Activated CD4-positive, alpha-beta T cell treated with anti-CD3 and anti-CD28 coated beads, Interleukin-2, Interleukin-6, amounts not matched to agents 100 ng/mL and 50 ng/mL, durations not matched to agents 16 hours and 8 hours (primary cell): ENCODE measurements around the gene PRPF40A.

Source experiments
- DNase-seq: peaks from one replicate; pipeline ENCODE4 v3.0.0-alpha.2; 2020

Gene PRPF40A

DNA sequence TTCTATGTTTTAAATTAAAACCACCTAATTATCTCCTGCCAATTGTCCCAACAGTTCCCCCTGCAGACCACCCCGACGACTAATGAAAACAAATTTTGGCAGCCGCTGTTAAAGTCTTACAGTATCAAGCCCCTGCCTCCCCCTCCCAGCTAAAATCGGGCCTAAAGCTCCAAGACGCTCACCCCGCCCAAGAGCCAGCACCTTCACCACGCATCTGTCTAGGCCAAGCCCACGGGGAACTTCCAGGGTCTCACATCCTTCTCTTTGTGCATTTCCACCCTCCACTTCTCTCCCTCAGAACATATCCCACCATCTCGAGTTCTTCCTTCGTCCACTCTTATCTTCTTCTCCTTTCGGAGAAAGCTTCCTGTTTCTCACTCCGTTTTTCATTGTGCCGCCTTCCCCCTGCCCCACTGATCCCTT, 445 bp downstream of the PRPF40A start:
- peak; percentile 35 for DNase-seq

DNA sequence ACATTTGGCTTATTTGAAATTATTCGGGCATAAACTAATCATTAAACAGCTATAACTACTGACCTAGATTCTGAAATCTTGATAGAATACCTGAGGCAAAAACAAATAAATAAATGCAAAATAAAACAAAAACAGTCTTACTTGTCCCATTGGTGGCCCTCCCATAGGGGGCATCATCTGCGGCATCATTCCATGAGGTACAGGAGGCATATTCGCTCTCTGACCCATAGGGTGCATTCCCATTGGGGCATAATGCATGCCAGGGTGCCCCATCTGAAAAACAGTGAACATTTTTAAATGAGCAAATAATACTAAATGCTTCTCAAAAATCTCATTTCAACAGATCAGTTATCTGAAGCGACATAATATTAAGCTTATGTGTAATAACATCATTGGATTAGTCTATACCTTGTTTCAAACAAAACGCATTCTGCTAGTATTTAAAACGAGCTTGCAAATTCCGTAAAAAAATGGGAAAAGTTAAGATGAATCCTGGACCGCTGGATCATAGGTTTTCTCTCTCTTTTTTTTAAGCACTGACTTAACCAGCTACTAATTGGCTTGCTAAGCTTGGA, 1.3 kb downstream of the PRPF40A start:
- peak; percentile 61 for DNase-seq

DNA sequence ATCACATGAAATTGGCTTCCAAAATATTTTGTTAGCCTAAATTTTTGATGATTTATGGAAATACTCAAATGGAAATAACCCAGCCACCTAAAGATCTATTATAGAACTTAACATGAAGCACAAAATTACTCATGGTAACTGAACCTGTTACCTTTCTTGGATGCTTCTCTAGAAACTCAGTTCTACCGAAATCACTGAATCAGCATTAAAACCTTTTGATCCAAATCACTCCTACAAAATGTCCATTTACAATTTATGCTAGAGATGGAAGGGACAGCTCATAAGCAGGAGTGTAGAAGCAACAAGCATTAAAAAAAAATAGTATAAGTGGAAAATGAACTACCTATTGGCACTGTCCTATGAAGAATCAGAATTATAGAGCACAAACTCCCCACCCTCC, 2.1 kb downstream of the PRPF40A start:
- DNase-seq, result no peak

DNA sequence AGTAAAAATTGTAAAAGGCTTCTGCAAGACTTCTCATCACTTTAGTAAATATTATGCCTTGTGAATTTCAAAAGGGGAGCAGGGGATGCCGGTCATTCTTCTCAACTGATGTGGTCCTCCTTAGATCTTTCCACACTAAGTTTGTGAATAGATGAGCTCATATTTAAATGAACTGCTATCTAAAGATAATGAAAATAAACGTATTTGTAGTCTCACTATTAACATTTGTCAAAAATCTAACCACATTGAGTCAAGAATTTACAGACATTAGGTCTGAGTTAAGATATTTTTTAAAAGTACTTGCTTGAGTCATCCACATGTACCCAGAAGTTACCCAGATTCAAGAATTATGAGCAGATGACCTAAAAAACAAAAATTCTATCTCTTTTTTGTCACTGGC, 6.5 kb downstream of the PRPF40A start:
- no peak for DNase-seq

DNA sequence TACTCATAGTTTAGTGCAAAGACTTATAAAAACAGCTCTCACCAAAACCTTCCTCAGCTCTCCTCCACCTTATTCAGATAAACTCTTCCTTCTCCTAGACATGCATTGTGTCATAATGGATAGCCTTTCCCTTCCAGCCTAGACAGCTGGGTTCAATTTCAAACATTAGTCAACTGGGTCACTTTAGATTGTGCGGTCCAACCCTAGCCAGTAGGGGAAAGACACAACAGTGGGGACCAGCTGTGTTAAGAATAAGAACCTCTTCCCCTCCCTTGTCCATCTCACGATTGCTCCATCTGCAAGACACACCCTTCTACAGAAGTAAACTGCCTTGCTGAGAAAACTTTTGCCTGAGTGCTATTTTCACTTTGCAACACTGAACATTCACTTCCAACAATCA, 8.5 kb downstream of the PRPF40A start:
- DNase-seq, result no peak

DNA sequence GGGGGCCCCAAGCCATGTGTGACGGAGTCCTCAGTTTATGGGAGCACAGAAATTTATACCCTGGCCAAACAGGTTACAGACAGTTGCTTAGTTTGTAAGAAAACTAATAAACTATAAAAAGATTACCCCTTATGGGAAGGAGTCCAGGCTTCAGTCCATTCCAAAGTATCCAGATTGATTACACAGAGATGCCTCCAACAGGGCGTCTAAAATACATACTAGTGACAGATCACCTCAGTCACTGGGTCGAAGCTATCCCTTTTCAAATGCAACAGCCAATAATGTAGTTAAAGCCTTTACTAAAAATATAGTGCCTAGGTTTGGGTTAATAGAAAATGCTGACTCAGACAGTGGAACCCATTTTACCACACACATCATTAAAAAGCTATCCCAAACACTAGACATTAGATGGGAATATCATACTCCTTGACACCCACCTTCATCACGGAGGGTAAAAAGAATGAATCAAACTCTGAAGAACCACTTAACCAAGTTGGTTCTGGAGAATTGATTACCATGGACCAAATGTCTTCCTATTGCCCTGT, 10.7 kb downstream of the PRPF40A start:
- no peak for DNase-seq

DNA sequence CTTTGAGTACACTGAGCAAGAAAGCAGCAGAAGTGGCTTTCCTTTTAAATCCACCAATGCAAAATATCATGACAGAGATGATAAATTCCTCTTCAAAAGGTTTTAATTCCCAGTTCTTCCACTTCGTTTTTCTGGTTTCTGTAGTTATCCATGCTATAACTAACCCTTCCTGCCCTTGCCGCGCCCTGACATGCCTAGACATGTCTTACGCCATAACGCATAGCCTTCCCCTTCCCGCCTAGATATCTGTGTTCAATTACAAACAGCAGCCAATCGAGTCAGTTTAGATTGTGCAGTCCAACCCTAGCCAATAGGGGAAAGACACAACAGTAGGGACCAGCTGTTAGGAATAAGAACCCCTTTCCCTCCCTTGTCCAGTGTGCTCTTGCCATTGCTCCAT, 16.1 kb downstream of the PRPF40A start:
- no peak for DNase-seq

DNA sequence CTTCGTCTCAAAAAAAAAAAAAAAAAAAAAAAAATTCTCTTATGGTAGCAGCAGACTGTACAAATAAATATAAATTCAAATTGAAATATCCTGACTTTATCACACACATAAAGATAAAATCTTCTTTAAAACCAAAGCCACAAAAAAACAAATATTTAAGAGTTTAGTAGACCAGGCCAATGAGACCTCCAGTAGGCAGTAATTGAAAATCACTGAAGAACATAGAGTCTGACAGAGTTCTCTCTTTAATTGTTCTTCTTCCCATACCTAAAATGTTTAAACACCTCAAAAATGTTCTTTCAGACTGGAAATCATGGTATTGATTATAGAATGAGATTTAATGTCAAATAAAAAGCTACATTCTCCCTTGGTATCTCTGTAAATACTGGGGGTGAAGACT, 20.8 kb downstream of the PRPF40A start:
- no peak for DNase-seq

DNA sequence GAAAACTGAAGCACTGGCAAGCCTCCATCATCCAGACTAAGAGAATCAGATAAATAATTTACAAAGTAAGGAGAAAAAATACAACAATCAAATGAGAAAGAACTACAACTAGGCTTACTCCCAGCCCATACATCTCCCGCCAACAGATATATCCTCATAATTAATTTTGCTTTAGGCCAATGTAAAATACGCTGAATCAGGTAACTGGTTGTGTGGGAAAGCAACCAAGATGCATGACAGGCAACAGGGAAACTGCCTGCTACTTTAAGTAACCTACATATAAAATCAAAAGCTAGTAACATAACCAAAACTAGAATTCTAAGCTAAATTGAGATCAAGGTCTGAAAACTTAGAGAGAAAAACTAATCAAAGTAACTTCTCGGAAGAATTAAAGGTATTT, 21.5 kb downstream of the PRPF40A start:
- DNase-seq, result no peak

DNA sequence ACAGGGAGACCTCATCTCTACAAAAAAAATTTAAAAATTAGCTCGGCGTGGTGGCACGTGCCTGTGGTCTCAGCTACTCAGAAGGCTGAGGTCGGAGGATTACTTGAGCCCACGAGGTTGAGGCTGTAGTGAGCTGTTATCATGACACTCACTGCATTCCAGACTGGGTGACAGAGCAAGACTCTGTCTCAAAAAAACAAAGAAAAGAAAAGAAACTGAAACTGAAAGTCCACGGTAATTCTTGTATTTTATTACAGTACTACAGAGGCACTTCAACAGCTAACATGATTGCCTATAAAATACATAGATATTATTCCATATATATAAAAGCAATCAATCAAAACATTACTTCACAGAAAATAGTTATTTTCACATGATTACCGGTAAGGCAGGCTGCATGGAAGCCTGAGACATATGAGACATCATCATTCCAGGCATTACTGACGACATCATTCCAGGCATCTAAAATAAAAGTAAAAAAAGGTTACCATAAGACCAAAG, 23.1 kb downstream of the PRPF40A start:
- peak; percentile 62 for DNase-seq

DNA sequence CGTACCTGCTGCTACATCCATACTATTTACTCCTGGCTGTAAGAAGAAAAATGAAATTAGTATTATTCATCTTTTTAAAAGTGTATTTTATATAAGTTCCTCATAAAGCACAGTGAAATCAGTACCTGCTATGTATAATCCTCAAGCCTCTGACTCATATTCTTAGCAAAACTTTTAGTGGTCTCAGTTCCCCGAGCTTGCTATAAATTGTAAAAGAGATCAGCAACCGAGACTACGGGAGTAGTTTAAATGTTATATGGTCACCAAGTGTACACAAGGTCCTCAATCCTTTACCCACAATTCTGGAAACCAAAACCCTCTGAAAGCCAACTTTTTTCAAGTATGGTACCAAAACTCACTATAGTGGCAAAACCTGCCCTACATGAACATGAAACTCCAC, 24.2 kb downstream of the PRPF40A start:
- peak; percentile 61 for DNase-seq

DNA sequence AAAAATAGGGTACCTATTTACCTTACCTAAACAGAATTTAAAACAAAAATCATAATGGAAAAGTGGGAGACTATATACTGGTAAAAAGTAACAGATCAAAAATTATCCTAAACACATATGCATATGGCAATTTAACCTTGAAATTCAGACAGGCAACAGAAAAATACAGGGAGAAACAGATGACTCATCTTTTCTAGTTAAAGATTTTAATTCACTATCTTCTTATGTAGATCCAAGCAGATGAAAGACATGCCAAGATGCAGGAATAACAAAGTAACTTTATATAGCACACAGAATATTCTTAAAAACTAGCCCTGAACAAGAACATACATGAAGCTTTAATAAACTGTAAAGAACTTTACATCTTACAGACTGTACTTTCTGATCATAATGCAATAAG, 30.9 kb downstream of the PRPF40A start:
- no peak for DNase-seq

DNA sequence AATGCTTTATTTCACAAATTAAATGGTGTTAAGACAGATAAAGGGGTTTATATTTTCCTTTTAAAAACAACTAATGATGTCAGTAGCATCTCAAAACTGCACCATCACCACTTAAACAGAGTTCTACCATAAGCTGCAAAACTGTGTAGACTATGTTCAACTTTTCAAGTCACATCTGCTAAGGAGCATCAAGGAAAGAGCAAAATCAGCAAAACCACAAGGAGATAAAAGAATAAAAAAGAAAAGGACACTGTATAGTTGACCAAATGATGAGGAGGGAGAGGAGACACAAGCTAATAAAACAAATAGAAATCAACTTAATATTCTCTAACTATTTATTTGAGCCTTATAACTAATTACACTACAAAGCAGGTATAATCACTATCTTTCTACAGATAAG, 33.9 kb downstream of the PRPF40A start:
- no peak for DNase-seq

DNA sequence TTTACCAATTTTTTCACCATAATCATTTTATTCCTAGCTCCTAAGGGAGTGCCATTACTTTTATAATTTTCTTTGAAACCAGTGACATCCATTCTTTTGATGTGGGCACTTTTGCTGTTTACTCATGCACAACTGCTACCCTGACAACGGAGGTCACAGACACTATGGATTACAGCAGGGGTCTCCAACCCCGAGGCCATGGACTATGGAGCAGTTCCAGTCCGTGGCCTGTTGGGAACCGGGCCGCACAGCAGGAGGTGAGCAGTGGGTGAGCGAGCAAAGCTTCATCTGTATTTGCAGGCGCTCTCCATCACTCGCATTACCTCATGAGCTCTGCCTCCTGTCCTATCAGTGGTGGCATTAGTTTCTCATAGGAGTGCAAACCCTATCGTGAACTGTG, 34.6 kb downstream of the PRPF40A start:
- DNase-seq, result no peak

DNA sequence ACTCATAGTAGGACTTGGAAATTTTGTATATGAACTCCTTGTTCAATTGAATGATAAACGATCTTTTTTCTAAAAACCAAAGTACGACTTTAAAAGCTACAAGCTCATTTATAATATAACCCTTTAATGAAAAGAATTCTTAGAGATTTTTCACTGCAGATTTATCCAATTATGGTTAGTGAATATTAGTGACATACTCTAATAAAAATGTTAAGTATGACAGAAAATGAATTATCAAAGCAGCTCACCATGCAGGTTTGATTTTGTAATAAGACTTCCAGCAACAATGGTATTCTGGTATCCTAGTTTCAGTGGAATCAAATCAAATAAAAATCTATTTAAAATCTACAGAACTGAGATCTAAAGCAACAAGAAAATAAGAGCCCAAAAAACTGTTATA, 38.5 kb downstream of the PRPF40A start:
- DNase-seq, result no peak

DNA sequence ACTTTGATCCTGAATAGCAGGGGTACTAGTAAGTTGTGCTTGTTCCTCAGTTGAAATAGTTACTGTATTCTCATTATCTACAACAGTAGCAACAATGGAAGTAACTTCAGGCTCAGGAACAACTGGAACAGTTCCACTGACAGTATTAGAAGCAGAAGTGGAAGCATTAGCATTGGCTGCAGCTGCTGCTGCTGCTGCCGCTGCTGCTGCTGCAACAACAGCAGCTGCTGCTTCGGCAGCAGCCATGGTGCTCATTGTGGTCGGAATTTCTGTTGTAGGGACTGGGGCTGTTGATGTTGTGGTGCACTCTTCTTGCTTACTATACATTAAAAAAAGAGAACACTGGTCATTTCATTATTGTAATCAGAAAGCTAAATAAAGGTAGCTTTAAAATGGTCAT, 40.8 kb downstream of the PRPF40A start:
- no peak for DNase-seq

DNA sequence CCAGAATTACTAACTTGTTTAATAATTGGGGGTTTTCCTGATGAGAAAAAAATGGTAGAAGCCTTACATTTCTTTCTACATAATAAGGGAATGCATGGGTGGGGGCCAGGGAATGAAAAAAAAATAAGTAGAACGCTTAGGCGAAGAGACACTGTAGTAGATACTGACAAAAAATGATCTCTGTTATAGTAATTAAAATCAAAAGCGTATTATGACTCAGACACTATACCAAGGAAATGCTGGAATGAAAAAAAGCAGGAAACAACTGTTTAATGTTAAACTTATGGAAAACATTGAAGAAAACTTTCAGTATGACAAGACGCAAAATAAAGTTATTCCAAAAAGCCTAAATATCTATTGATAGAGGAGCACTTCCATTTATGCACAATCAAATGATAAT, 42.9 kb downstream of the PRPF40A start:
- DNase-seq, result no peak

DNA sequence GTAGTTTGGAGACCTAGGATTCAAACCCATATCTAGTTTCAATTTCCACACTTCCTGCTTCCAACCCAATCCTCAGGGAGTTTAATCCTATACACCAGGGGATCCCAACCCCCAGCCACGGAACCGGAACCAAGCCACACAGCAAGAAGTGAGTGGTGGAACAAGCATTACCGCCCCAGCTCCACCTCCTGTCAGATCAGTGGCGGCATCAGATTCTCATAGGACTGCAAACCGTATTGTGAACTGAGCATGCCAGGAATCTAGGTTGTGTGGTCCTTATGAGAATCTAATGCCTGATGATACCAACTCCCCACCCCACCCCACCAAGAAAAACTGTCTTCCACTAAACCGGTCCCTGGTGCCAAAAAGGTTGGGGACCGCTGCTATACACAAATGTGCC, 52.5 kb downstream of the PRPF40A start:
- DNase-seq, result no peak

DNA sequence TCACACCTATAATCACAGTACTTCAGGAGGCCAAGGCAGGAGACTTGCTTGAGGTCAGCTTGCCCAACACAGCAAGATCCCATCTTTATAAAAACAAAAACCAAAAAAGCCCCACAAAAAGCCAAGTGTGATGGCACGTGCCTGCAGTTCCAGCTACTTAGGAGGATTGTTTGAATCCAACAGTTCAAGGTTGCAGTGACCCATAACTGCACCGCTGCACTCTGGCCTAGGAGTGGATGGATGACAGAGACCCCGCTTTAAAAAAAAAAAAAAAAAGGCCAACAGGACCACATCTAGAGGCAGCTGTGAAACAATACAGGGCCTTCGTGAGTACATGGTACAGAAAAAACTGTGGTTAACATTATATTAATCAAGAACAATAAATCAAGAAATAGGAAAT, 56.2 kb downstream of the PRPF40A start:
- DNase-seq, result no peak

DNA sequence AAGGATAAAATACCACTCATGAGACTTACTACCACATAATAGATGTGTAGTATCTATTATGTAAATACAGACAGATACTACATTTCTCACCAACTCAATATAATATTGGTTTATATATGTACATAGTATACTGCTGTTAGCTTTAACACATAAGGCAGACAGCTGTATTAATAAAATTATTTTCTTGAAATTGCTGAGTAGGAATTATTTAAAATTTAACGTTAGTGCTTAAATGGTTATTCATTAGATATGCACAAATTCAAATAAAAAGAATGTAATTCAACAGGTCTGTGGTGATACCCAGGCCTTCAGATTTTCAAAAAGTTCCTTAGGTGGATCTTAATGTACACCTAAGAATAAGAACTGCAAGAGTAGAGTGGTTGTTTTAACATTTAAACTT, 59.0 kb downstream of the PRPF40A start:
- no peak for DNase-seq

DNA sequence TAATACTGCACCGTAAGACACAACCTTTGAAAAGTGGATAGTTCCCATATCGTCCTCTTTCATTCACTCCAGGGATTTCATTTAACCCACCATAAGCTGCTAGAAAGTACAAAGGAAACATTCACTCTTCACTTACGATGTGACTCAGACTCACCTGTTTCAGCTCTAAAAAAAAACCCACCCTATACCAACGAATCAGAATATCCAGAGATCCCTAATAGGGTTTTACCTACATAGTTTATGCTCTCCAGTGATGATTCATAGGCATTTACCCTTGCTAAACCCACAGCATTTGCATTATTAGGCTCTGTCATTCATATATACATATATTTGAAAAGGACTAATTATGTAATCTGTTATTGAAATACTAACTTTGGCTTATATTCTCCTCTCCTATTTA, 60.2 kb downstream of the PRPF40A start:
- no peak for DNase-seq

DNA sequence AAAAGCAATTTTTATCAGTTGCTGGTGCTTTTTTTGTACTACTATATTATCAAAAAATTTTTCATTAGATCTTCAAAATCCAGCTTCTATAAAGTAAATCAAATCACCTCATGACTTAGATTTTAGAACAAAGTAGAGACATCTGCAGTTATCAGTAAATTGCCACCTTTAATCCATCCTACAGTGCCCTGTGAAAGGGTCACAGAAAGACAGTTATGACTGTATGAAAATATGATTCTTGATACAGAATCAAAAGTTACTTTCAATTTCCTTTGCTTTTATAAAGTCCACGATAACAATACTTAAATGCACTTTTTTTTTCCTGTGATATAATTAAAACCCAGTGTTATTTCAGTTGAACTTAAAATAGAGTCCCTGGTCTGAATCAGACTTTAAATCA, 61.4 kb downstream of the PRPF40A start:
- no peak for DNase-seq

DNA sequence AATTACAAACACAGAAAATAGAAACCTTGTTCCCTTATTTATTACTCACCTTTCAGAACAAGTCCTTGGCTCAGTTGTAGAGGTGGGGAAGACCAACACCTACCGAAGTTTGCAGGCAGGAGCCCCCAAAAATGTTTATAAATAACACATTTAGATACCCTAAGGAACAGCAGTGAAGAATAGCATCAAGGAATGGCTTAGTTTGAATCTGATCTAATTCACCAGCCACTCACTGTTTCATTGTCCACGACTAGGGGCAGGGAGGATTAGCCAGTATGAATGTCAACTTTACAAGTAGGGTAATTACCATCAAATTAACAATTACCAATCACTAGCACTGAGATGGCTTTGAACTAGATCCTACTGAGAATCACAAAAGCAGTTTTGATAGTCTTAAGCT, 65.4 kb downstream of the PRPF40A start:
- no peak for DNase-seq

DNA sequence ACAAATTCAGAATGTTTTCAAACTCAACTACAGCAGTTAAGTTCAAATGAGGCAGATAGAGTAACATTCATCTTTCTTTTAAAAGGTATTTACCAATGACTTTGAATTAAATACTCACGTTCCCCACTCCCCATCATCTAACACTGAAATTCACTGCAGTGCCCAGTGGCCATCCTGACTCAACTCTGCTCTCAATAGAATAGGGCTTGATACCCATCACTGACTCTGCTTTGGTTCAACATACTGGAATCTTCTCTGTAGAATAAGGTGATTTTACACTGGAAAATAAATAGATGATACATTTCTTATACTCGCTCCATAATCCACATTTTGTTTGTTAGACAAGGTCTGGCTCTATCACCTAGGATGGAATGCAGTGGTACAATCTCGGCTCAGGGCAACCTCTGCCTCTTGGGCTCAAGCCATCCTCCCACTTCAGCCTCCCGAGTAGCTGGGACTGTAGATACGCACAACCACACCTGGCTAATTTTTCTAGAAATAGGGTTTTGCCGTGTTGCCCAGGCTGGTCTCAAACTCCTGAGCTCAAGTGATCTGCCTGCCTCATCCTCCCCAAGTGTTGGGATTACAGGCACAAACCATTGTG, 66.4 kb downstream of the PRPF40A start:
- no peak for DNase-seq

DNA sequence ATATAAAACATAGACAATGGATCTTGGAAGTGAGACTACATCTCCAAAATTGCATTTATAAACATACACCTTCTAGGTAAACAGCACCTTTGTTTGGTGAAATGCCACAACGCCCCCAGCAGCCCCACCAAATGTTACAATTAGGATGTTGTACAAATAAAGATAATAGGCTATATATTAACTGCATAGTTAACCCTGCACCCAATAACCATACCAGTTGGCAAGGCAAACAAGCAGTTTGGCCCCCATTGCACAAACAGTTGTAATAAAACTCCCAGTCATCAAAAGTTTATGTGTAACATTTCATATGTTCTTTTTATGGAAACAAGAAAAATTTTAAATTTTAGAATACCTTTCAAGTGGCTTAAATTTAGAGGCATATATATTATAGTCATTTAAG, 67.3 kb downstream of the PRPF40A start:
- no peak for DNase-seq
